Mucosa of descending colon (tissue), 3 donors: ENCODE results near the gene PIP4K2B. TPM values are rescaled to one million over a fixed set of nuclear protein-coding genes. Genes with fewer than 3 reads are reported as not detected.
"Not testable (repeated sequence)": the region's sequence is repeated elsewhere in the genome, so short reads cannot be mapped to it uniquely, and the experiment has no call there.

Source experiments
- ATAC-seq: fragments of 200-7000 bp; cut with Tn5 transposase; one replicate; pipeline ENCODE4 v1.9.1; 2020; ENCODE audit warnings: mild to moderate bottlenecking, moderate library complexity
- DNase-seq, 3 donors: peaks; one replicate each; pipeline ENCODE4 v3.0.0-alpha.2; 2020
- H3K36me3 ChIP-seq: fragments of 200-600 bp; one replicate; pipeline ENCODE4 v1.8.0; 2021; ENCODE audit warnings: low read depth, mild to moderate bottlenecking
- H3K4me1 ChIP-seq: fragments of 200-600 bp; one replicate; pipeline ENCODE4 v1.8.0; 2021; ENCODE audit warnings: low read depth, mild to moderate bottlenecking
- H3K4me3 ChIP-seq: fragments of 200-600 bp; one replicate; pipeline ENCODE4 v1.8.0; 2021; ENCODE audit warnings: mild to moderate bottlenecking
- H3K9me3 ChIP-seq: fragments of 200-600 bp; one replicate; pipeline ENCODE4 v1.8.0; 2021; ENCODE audit warnings: mild to moderate bottlenecking
- intact Hi-C, 2 donors: fragments of 100-400 bp; cut with DNase I in 1 of 2; cut with micrococcal nuclease in 1 of 2; formaldehyde crosslinking; loops; one replicate each; pipeline versions ENCODE4 v1.11.0 to v1.11.1; 2022; cut with DNase I, micrococcal nuclease
- total RNA-seq, 3 donors: library from RNA; stranded (reverse); fragmentation: NEBNext Ultra II Directional in 2 of 3; extraction: Animal tissue kit (Norgen Biotek cat#: 25700) in 2 of 3; gene quantifications; one replicate each; pipeline versions ENCODE4 v1.2.1 to v1.2.4, GENCODE V29; 2021 to 2023
- TF ChIP-seq, protein P1 (sequence below): fragments of 200-600 bp; IDR thresholded peaks from one replicate; pipeline ENCODE4 v1.8.0; 2022; ENCODE audit warnings: antibody characterized with exemption, mild to moderate bottlenecking
- donor health status: DM: no; HTN: no; CAD: no; lungs with moderate emphysema.
- donor health status: DM: no; HTN: no; CAD: no.
- donor health status: DM: no; HTN: yes; CAD: no.

The PIP4K2B gene
- total RNA-seq, 3 donors from 2014 or later = 16.7 to 44.8 (median 20.6) TPM

DNA sequence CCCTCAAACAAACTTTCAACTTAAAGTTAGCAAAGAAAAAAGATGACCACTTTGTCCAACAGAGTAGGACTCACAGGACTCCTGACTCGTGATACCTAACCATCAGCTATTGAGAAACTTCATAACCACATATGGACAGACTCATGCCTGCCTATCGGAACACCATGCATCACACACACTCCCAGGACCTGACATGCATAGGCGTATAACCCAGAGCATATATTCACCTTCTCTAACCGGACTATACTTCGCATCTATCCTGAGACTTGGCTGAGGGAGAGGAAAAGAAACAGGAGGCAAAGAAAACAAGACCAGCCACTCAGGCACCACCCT lies 2.2 kb downstream of the PIP4K2B start:
- TF ChIP-seq, protein P1, sequence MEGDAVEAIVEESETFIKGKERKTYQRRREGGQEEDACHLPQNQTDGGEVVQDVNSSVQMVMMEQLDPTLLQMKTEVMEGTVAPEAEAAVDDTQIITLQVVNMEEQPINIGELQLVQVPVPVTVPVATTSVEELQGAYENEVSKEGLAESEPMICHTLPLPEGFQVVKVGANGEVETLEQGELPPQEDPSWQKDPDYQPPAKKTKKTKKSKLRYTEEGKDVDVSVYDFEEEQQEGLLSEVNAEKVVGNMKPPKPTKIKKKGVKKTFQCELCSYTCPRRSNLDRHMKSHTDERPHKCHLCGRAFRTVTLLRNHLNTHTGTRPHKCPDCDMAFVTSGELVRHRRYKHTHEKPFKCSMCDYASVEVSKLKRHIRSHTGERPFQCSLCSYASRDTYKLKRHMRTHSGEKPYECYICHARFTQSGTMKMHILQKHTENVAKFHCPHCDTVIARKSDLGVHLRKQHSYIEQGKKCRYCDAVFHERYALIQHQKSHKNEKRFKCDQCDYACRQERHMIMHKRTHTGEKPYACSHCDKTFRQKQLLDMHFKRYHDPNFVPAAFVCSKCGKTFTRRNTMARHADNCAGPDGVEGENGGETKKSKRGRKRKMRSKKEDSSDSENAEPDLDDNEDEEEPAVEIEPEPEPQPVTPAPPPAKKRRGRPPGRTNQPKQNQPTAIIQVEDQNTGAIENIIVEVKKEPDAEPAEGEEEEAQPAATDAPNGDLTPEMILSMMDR = no peak
- Histone ChIP-seq H3K9me3 (no peaks in the 10 kb centered on the region), H3K4me3 (no peak overlapping the region), H3K4me1 (peaks cover 31% of the 10 kb centered on the region), H3K36me3 (peaks cover 2% of the 10 kb centered on the region)
- ATAC-seq (no peak), DNase-seq (no peak)
- intact Hi-C loops = no loop called here

DNA sequence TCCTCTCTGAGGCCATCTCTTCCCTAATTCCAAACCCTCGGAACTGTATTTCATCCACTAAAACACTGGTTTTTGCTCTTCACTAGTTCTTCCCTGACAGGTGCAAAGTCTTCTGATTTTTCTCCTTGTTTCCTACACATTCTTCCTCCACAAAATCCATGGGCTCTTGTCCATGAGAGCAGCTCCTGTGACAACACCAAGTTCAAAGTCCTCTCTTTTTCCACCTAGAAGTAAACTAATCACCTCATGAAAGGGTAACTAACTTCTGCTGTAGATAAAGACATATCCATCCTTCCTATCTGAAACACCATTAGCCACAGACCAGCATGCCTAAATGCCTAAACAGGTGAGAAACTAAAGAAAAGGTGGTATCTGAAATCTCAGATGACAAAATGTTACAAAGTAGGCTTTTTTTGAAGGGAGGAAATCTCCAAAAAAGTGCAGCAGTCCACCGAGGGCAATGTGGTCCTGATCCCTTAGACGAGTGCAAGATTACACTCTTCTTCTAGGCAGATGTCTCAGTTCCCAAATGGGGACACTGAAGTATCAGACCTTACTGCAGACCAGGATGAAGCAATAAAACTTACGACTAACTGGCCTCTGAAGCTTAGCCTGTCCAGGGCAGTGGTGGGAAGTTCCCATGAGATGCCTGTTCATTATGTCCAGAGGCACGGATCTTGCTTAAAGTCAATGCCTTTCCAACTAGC lies 2.8 kb downstream of the PIP4K2B start:
- TF ChIP-seq, protein P1 = no peak
- DNase-seq (no peak), ATAC-seq (no peak)
- no peak overlapping the region for H3K4me3 ChIP-seq
- intact Hi-C loops = no loop called here
- no peaks in the 10 kb centered on the region for H3K9me3 ChIP-seq
- peaks cover 2% of the 10 kb centered on the region for H3K36me3 ChIP-seq
- H3K4me1 ChIP-seq = peaks cover 31% of the 10 kb centered on the region

DNA sequence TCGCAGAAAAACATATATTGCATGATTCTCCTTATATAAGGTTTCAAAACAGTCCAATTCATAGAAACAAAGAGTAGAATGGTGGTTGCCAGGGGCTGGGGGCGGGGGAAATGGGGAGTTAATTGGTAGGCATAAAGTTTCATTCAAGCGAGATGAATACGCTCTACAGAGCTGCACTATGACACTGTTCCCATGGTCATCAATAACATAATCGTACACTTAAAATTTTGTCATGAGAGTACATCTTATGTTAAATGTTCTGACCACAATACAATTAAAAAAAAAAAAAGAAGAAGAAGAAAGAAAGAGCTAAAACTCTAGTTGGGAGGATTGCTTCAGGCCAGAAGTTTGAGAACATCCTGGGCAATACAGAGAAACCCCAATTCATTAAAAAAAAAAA lies 5.1 kb downstream of the PIP4K2B start:
- H3K9me3 ChIP-seq = no peaks in the 10 kb centered on the region
- intact Hi-C loops = no loop called here
- peaks cover 26% of the 10 kb centered on the region for H3K4me1 ChIP-seq

GRCh38 chr17:38791162-38791561 lies 8.2 kb downstream of the PIP4K2B start:
- TF ChIP-seq, protein P1 = no peak
- no peak for ATAC-seq
- Histone ChIP-seq H3K4me1 (no peaks in the 10 kb centered on the region), H3K36me3 (peaks cover 2% of the 10 kb centered on the region), H3K9me3 (no peaks in the 10 kb centered on the region), H3K4me3 (no peak overlapping the region)
- no peak for DNase-seq
- intact Hi-C loops = no loop called here

More for the DNA sequence above, 5.1 kb downstream of the PIP4K2B start:
- ATAC-seq (no peak), DNase-seq (no peak)
- TF ChIP-seq, protein P1 = no peak
- H3K36me3 ChIP-seq = peaks cover 2% of the 10 kb centered on the region
- no peak overlapping the region for H3K4me3 ChIP-seq

DNA sequence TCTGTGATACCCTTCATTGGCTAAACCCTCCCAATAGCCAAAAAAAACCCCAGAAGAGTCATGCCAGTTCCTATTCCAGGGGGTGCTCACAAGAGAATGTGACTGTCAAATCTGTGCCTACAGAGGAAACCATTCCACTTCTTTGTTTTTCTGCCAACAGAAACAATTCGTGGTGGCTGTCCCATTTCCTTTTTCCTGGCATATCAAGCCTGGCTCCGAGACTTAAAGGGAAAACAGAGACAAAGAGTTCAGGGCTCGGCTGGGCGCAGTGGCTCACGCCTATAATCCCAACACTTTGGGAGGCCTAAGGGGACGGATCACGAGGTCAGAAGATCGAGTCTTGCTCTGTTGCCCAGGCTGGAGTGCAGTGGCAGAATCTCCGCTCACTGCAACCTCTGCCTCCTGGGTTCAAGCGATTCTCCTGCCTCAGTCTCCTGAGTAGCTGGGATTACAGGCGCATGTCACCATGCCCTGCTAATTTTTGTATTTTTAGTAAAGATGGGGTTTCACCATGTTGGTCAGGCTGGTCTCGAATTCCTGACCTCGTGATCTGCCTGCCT lies 9.1 kb downstream of the PIP4K2B start:
- intact Hi-C loops, H3K4me3 ChIP-seq, H3K4me1 ChIP-seq, H3K36me3 ChIP-seq, DNase-seq, H3K9me3 ChIP-seq, ATAC-seq: not testable (repeated sequence)

GRCh38 chr17:38789185-38789584 lies 10.2 kb downstream of the PIP4K2B start:
- TF ChIP-seq, protein P1 = no peak
- Histone ChIP-seq H3K36me3 (peaks cover 2% of the 10 kb centered on the region), H3K4me3 (no peak overlapping the region), H3K9me3 (no peaks in the 10 kb centered on the region), H3K4me1 (no peaks in the 10 kb centered on the region)
- intact Hi-C loops = no loop called here
- ATAC-seq (no peak), DNase-seq (no peak)

DNA sequence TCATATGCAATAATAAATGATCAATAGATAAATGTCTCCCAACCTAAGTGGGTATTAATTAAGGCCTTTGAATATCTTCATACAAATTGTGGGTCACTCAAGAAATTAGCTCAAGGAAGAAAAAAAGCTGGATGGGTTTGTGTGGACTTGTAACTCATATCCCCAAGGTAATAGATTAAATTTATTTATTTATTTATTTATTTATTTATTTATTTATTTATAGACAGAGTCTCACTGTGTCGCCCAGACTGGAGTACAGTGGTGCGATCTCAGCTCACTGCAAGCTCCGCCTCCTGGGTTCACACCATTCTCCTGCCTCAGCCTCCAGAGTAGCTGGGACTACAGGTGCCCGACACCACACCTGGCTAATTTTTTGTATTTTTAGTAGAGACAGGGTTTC lies 11.4 kb downstream of the PIP4K2B start:
- H3K4me3 ChIP-seq, H3K4me1 ChIP-seq, ATAC-seq, intact Hi-C loops, H3K9me3 ChIP-seq, DNase-seq, H3K36me3 ChIP-seq: not testable (repeated sequence)
